Stimulated activated CD4-positive, alpha-beta T cell treated with anti-CD3 and anti-CD28 coated beads, Interleukin-12 subunit alpha, Interleukin-12 subunit beta, amount 100 ng/mL, for 48 hours (primary cell): Measurements from ENCODE around the gene FUT7.
"Not testable (repeated sequence)": the region's sequence is repeated elsewhere in the genome, so short reads cannot be mapped to it uniquely, and the experiment has no call there.

Source experiments
- DNase-seq, 3 donors: peaks; one replicate each; pipeline ENCODE4 v3.0.0-alpha.2; 2020; ENCODE audit warnings: low read depth in 2 of 3, low spot score in 1 of 3

FUT7 gene

DNA sequence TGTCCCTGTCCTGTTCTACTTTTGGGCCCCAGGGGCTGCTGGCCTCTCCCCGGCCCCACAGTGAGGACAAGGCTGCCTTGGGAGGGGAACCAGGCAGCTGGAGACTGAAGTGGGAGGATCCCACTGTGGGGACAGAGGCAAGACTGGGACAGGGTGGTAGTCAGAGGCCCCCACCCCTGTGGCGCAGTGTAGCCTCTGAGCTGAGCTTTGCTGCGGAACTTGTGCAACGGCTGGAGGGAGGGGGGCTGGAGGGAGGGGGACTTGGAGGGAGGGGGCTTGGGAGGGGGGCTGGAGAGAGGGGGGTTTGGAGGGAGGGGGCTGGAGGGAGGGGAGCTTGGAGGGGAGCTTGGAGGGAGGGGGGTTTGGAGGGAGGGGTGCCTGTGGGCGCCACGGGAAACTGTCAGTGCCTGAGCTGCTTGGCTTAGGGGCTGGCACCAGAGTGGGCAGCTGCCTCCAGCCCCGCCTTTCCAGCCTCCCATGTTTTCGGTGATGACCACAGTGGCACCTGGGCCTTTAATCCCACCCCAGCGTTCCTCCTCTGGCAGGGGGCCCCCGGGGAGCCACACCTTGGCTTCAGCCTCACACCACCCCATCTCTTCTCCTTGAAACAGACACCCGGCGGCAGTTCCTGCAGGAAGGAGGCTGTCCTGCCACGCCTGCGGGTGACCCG lies 2.3 kb upstream of the FUT7 start:
- DNase-seq: no peak

DNA sequence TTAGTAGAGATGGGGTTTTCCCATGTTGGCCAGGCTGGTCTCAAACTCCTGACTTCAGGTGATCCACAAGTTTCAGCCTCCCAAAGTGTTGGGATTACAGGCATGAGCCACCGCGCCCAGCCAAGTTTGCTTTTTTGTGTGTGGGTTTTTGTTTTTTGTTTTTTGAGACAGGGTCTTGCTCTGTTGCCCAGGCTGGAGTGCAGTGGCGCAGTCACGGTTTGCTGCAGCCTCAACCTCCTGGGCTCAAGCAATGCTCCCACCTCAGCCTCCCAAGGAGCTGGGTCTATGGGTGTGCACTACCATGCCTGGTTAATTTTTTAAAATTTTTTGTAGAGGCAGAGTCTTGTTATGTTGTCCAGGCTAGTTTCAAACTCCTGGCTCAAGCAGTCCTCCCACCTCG lies 1.6 kb upstream of the FUT7 start:
- not testable (repeated sequence) for DNase-seq

DNA sequence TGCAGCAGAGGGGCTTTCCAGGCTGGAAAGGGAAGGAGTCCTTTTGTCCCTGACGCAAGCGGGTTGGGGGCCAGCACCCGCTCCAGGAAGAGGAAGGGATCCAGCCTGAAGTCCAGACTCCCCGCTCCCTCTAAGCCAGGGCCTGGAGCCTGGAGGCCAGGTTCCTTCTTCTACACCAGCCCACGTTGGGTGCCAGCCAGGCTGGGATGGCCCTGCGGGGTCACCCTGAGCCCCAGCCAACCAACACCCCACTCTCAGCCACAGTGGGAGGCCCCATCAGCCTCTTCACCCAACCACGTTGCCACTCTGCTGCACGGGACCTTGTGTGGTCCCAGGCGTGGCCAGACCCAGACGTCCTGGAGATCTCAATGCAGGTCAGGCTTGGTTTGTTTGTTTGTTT lies 970 bp upstream of the FUT7 start:
- no peak for DNase-seq

DNA sequence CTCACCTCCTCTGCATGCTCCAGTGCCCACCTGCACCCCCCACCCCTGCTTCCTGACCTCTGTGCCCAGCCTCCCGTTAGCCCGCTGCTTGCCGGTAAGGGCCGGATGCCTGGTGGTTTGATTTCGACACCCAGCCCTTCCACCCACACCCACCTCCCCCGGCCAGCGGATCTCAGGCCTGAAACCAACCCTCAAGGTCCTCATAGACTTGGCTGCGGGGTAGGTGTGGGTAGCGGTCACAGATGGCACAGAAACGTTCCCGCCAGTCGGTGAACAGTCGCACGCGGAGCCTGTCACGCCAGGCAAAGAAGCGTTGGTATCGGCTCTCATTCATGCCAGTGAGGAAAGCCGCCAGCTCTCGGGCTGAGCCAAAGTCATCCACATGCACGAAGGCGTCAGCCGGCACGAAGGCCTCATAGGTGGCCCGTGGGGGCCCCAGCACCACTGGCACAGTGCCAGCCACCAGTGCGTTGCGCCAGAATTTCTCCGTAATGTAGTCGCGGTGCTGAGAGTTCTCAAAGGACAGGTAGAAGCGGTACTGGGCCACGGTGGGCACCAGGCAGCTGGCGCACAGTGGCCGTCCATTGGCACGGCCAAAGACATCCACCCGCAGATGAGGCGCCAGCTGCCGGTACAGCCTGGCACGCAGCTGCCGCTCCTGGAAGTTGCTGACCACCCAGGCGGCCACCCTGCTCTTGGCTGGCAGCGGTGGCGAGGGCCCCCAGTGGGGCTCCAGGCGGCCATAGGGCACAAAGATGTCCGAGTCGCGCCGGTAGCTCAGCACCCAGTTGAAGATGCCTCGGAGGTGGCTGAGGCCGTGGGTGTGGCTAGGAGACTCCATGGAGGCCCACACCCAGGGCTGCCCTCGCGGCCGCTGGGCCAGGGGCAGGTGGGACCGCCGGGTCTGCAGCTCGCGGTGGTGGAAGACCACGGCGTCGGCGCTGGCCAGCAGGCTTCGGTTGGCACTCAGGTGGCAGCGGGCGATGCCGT lies 1.1 kb downstream of the FUT7 start:
- peak; percentile 30 to 42 (median 30) for DNase-seq

DNA sequence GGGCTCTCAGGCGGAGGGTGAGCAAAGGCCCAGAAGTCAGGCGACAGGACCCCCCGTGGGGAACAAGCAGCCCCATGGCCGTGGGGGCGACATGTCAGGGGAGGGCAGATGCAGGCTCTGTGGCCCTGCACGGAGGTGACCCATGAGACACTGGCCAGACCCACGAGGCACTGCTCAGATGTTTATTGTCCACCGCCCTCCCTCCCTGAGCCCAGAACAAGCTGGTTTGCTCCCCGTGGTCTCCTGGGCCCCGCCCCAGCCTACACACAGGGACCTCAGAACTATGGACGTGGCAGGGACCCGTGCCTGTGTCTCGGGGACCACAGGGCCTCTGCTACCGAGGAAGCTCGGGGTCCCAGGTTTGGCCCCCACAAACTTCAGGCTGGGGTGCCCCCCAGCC lies 1.9 kb downstream of the FUT7 start:
- DNase-seq: no peak

DNA sequence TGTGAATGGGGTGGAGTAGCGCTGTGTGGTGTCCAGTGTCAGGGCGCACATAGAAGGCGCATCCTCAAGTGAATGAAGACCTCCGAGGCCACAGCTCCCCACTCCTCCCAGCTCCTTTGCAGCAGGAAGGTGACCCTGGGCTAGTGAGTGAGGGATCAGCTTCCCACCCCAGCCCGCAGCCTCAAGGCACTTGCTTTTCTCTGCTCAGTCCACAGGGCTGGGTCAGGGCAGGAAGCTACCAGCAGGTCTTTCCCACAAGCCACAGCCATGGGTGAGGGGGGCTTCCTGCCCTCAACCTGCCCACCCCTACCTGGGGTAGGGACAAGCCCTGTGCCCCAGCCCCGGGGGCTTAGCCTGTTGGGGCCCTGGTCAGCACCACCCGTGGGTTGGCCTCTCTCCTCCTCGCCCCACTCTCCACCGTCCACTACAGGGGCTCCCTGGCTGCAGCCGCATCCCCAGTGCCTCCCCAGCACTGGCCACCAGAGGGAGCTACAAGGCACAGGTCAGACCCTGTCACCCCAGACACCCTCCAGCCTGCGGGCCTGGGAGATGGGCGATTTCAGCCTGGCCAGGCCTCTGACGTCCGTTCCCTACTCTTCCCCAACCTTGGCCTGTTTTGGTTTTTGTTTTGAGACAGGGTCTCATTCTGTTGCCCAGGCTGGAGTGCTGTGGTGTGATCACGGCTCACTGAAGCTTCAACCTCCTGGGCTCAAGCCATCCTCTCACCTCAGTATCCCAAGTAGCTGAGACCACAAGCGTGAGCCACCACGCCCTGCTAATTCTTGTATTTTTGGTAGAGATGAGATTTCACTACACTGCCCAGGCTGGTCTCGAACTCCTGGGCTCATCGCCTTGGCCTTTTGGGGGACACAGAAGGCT lies 2.6 kb downstream of the FUT7 start:
- peak; percentile 42 to 84 (median 72) for DNase-seq

DNA sequence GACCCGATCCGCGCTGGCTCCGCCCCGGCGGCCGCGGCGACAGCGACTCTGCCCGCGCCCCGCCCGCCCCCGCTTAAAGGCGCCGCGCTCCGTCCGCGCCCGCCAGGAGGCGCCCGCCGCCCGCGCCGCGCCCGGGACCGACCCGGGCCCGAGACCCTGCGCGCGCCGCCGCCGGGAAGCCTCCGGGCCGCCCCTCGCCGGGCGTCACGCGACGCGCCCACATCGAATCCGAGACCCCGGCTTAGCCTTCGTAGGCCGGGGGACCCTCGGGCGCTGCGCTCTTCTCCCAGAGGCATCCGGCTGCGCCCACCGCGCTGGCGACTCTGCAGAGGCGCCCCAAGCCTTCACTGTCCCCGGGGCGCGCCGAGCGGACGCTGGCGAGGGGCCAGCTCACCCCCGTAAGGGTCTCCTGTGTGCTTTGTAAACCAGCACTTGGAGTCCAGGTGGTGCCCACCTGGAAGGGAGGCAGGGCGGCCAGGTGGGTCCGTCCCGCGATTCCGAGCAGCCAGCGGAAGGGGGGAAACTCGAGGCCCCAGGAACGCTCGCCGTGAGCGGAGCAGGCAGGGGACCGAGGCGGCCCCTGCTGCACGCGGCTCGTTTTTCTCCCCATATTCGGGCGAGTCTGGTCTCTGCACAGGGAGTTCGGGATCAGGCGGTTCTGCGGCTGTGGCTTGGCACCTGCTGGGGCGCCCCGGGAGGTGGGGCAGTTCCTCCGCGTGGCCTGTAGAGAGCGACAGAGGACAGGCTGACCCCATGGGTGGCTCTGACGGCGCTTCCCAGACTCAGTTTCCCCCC lies 3.4 kb downstream of the FUT7 start:
- peak; percentile 41 to 61 (median 51) for DNase-seq

DNA sequence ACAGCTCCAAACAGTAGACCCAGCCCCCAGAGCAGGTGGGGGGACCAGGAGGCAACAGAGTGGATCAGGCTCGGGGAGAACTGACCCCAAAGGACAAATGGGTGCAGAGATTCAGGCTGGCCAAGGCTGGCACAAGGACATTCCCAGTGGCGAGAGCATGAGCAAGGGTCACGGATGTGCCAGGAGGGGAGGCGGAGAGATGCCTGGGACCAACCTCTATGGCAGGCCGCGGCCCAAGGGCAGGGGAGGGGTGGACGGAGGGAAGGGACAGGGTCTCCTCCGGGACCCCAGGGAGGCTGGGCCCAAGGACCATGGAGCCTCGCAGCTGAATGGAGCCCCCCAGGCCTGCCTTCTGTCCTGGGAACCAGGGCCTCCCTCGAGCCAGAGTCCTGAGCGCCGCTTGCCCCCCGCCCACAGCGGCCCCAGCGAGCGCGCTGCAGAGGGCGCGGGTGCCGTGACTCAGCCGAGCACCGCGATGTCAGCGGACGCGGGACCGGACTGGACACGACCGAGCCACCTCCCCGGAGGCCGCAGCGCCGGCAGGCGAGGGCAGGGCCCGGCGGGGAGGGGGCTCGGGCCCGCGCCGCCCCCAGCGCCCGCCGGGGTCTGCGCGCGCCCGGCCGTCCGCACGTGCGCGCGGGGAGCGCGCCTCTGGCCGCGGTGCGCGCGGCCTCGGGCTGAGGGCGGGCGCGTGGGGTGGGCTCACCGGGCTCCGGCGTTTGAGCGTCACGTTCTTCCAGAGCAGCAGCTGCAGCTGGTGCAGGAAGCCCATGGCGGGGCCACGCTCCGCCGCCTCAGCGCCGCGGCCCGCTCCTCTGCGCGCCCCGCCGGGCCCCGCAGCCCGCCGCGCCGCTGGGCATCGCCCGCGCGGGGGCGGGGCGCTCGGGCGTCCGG lies 4.3 kb downstream of the FUT7 start, which contains the start of gene ABCA2:
Gene ABCA2 (minus strand): TSS at position 869 of the 894 bp plus-strand sequence. CDS start 97 bp downstream, at position 772.
- DNase-seq: no peak

DNA sequence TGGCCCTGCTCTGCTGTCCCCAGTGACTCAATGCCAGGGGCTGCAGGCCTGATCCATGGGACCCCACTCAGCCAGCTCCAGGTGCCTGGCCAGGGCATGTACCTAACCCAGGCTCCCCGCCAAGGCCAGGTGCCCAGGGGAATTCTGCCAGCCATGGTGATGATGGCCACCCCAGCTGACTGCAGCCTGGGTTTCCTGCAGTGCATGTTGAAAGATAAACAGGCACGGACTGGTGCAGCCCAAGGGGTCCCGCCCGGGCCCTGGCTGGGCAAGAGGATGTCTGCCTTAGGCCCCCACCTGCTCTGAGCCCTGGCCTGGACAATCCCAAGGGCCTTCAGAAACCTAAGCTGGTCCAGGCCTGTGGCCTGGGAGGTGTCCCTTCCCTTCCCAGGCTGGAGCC lies 5.1 kb downstream of the FUT7 start:
- no peak for DNase-seq

DNA sequence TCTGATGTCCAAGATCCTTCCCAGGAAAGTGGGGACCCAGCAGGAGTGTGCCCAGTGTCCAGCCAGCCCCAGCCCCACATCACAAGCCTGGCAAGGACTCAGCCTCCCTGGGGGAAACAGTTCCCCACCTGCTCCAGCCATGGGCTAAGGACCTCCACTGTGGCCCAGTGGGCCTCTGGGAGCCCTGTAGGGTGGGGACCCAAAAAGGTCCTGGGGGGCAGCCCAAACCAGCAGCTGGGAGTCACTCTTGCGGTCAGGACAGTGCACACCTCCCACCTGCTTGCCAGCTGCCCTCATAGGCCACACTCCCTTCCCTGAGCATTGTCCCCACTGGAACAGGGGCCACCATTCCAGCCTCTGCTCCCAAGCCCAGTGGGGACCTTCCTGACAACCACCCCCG lies 5.5 kb downstream of the FUT7 start:
- DNase-seq: no peak

DNA sequence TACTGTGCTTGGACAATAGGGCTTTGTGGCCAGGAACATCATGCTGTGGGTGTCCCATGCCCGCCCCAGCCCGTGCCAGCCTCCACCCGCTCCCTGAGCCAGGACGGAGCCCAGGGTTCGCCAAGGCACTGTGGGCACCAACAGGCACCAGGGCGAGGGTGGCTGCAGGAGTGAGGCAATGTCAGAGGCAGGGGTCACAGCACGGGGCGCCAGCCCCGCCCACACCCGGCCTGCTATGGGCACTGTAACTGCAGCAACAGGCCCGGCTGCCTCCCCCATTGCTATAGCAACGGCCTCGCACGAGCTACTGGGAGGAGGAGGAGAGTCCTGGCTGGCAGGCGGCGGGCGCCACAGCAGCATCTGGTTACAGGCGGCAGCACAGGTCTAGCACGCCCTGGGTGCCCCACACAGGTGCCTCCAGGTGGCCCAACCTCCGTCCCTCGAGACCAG lies 6.3 kb downstream of the FUT7 start:
- DNase-seq: no peak

DNA sequence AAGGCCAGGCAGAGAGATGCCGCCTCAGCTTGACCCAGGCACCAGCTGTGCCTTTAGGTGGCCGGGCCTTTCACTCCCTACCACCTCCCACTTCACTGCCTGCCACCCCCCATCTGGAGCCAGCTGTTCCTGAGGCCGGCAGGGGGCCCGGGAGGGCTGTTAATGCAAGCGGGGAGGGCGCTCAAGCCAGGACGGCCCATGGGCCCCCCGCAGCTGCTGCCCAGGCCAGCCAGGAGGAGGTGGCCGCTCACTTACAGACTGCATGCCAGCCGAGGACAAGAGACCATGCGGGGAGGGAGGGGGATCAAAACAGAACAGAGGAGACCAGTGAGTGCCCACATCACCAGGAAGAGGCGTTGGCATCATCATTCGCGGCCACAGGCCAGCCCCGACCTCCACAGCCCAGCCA lies 8.3 kb downstream of the FUT7 start:
- no peak for DNase-seq

DNA sequence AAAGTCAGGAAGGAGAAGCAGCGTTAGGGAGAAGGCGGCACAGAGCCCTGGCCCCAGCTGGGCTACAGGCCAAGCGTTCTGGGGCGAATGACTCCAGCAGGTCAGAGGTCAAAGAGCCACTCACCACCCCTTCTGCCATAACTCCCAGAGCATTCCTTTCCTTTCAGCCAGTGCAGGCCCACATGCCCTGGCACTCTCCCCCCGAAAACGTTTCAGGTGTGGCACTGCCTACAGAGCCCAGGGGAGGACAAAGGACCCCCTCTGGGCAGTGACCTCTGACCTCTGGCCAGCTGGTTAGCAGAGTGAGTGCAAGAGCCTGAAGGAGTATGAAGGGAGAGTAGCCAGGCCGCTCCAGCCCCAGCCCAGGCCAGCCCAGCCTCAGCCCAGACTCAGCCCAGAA lies 8.7 kb downstream of the FUT7 start:
- no peak for DNase-seq

DNA sequence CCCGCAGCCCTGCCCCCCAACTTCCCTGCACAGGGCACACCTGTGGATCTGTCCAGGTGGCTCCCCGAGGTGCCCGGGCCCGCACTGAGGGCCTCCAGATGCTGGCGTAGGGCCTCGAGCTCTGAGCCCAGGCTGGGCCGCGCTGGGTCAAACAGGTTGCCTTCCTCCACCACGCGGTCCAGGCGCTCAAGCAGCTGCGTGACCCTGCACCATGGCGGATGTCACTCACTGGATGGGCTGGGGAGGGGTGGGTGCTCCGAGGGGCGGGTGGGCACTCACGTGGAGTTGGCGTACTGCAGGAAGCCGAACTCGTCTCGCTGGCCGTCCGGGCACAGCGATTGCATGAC lies 9.3 kb downstream of the FUT7 start:
- no peak for DNase-seq

DNA sequence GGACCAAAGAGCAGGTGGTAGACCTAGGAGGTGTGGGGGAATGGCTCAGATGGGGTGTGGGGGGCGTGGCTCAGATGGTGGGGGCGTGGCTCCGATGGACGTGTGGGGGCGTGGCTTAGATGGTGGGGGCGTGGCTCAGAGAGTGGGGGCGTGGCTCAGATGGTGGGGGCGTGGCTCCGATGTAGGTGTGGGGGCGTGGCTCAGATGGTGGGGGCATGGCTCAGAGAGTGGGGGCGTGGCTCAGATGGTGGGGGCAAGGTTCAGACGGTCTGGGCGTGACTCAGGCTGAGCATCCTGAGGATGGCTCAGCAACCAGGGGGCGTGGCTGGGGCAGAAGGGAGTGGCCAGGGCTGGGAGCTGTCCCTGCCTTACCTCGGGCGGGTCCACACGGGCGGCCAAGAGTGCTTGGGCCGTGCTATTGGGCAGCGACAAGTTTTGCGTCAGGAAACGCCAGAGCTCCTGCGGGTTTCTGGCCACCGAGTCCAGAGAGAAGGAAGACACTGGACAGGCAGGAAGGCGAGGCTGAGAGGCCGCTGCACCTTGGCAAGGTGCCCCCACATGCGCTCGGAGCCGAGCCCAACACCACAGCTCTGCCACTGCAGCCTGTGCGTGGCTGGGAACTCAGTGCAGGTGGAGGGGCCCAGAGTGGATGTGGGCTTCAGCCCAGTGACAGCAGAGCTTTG lies 9.8 kb downstream of the FUT7 start:
- peak; percentile 67 to 74 (median 71) for DNase-seq

DNA sequence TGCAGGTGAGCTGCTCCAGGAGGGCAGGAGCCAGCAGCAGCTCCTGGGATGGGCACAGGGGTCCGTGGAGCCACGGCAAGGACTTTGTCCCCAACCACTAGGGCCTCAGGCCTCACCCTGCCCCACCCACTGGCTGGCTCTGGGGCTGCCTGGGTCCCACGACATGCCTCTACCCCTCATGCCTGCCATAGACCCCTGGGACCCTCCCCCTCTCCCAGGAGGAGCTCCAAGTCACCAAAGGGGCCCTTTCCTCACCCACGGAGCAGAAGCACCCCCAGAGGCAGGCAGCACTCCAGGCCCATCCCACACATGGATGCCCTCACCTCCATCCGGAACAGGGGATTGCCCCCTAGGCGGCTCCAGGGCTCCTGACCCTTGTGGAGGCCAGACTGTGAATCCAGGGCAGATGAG lies 10.3 kb downstream of the FUT7 start:
- DNase-seq: no peak

DNA sequence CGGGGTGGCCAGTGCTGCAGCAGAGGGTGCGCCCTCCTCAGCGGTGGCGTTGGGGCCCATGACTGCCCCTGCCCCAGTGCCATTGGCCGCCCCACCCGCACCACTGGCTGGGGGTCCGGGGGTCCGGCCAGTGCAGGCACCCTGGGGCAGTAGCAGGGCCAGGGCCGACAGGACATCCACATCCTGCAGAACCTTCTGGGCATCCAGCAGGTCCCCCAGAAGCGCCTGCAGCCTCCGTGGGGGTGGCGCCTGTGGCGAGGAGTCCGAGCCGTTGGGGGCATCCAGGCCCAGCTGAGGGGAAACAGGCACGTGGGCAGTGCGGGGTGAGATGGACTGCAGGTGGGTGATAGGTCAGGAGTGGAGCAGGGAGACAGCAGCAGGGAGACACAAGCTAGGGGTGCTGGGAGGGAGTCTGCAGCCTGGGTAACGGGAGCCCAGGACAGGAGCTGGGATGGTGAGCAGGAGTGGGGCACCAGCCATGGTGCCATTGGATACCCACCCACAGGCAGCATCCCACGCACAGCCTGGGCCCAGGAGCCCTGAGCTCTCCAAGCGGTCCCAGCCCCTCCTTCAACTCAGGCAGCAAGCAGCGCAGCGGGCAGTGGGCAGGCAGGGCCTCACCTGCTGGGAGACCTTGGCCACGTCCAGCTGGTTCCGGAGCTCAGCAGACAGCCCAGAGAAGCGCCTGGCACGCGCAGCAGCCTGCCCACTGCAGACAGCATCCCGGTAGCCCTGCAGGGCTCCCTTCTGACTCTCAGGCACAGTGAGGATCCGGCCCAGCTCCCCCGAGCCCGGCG lies 10.9 kb downstream of the FUT7 start:
- no peak for DNase-seq
